ENCODE results near the gene TRNP1. TPM values are rescaled to one million over a fixed set of nuclear protein-coding genes. Genes with fewer than 3 reads are reported as not detected.

Gene TRNP1
- total and polyA plus RNA-seq, 4 donors = 2.0 to 23.1 (median 15.0) TPM

DNA sequence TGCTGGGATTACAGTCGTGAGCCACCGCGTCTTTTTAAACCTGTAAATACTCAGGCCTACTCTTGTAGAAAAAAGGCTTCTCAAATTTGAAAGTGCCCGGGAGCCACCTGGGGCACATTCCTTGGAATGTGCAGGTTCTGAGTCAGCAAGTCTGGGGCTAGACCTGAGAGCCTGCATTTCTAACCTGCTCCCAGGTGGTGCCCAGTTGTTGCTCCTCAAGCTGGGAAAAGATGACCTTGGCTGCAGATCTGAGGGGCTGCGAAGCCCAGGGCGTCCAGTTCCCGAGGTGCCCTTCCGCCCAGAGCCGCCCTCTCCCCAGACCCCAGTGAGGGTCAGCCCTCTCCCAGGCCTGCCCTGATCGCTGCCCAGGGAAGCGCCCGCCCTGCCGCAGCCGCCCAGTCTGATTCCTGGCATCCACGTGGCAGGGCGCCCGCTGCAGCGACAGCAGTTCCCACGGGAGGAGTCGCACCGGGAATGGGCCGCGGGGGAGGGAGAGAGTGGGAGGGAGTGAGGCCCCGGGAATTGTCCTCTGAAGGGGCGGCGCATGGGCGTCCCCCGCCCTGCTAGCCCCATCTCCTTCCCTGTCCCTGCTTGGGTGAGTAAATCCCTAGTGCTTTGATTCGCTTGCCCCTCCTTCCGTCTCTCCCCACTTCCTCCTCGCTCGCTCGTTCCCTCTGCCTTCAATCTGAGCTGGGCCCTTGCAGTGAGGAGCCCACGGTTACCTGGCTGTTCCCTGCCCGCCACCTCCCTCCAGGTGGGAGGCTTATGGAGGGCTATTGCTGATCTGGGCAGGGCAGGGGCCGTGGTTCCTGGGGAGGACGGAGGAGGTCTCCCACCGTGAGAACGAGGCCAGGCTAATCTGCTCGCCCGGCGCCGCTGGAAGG lies 38.0 kb downstream of the TRNP1 start:
- H3K27me3 ChIP-seq (ENCODE audit: control insufficient read depth in 3 of 3, insufficient read depth in 3 of 3, low read length in 2 of 3) = no peaks in the 10 kb centered on the region
- TF ChIP-seq, protein P1, sequence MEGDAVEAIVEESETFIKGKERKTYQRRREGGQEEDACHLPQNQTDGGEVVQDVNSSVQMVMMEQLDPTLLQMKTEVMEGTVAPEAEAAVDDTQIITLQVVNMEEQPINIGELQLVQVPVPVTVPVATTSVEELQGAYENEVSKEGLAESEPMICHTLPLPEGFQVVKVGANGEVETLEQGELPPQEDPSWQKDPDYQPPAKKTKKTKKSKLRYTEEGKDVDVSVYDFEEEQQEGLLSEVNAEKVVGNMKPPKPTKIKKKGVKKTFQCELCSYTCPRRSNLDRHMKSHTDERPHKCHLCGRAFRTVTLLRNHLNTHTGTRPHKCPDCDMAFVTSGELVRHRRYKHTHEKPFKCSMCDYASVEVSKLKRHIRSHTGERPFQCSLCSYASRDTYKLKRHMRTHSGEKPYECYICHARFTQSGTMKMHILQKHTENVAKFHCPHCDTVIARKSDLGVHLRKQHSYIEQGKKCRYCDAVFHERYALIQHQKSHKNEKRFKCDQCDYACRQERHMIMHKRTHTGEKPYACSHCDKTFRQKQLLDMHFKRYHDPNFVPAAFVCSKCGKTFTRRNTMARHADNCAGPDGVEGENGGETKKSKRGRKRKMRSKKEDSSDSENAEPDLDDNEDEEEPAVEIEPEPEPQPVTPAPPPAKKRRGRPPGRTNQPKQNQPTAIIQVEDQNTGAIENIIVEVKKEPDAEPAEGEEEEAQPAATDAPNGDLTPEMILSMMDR (IDR thresholded peaks at IDR 0.05; ENCODE audit: control extremely low read depth, extremely low read depth) = no peak
- H3K27ac ChIP-seq (ENCODE audit: low read depth in 1 of 2, low read length in 1 of 2) = peak overlapping the region; percentile 37 to 90
- ATAC-seq (ENCODE audit: insufficient read depth, low FRiP score) (peak; percentile 80), DNase-seq (peak; percentile 79 to 88 (median 81))
- no peaks in the 10 kb centered on the region for H3K9me3 ChIP-seq (ENCODE audit: control insufficient read depth in 4 of 4, insufficient read depth in 3 of 4, low read length in 3 of 4)
- no peaks in the 10 kb centered on the region for H3K36me3 ChIP-seq (ENCODE audit: control insufficient read depth in 4 of 4, insufficient read depth in 4 of 4, low read length in 4 of 4)
- peak overlapping the region; percentile 5 to 61 for H3K9ac ChIP-seq (ENCODE audit: insufficient read depth in 1 of 2, low read length in 2 of 2)
- 22 to 29% methylated on average over 36 to 43 of the region's 43 CpGs for WGBS, 2 donors
- no peak overlapping the region for H3K4me3 ChIP-seq
- peaks cover 0 to 9% (median 0%) of the 10 kb centered on the region in 5 donors for H3K4me1 ChIP-seq (ENCODE audit: control insufficient read depth in 5 of 5, insufficient read depth in 5 of 5, low read length in 5 of 5)

DNA sequence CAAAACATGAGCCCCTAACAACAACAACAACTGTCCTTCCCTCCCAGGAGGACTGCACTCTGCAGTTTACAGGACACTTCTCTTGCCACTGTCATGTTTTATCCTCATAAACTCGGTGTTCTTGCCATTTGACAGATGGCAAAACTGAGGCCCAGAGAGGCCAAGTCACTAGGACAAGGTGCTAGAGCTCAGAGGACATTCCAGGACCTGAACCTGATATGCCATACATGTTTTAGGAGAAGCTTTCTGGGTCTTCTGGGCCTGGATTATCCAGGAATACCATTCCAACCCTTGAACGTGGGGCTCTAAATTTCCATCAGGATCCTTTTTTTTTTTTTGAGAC lies 38.6 kb downstream of the TRNP1 start:
- Histone ChIP-seq H3K36me3 (ENCODE audit: control insufficient read depth in 4 of 4, insufficient read depth in 4 of 4, low read length in 4 of 4) (no peaks in the 10 kb centered on the region), H3K27ac (ENCODE audit: low read depth in 1 of 2, low read length in 1 of 2) (peak overlapping the region; percentile 37 to 90), H3K4me1 (ENCODE audit: control insufficient read depth in 5 of 5, insufficient read depth in 5 of 5, low read length in 5 of 5) (peaks cover 0 to 12% (median 0%) of the 10 kb centered on the region in 5 donors), H3K4me3 (no peak overlapping the region), H3K9me3 (ENCODE audit: control insufficient read depth in 4 of 4, insufficient read depth in 3 of 4, low read length in 3 of 4) (no peaks in the 10 kb centered on the region), H3K27me3 (ENCODE audit: control insufficient read depth in 3 of 3, insufficient read depth in 3 of 3, low read length in 2 of 3) (no peaks in the 10 kb centered on the region), H3K9ac (ENCODE audit: insufficient read depth in 1 of 2, low read length in 2 of 2) (peak overlapping the region; percentile 5 to 61)
- WGBS, 2 donors = 78 to 80% methylated on average over 2 of the region's 2 CpGs
- TF ChIP-seq, protein P1 (IDR thresholded peaks at IDR 0.05; ENCODE audit: control extremely low read depth, extremely low read depth) = no peak
- no peak for DNase-seq
- ATAC-seq (ENCODE audit: insufficient read depth, low FRiP score) = no peak

DNA sequence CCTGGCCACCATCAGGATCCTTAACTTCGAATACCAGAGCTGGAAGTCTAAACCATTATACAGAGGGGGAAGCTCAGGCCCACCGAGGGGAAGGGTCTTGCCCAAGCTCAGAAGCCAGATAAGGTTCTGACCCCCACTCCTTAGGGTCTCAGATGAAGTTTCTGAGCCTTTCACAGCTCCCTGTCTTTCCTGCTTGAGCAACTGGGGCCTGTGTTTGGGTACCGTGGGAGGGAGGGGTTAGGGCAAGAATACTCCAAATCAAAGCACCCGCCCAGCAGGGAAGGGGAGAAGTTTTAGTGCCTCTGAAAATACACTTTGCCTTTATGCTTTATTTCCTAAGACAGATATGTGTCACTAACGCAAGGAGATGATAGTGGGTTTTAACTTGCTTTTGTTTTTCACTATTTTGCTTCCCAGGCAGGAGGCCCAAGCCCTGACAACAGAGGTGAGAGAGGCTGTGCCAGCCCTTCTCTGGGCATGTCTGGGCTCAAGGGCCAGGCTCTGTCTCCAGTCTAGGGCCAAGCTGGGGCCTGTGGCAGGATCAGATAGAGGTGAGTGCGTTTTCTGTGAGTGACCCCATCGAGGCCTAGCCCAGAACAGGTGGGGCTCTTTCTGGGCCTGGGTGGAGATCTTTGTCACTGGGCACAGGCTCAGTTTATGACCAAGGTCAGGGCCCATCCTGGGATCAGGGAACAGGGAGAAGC lies 39.7 kb downstream of the TRNP1 start:
- no peaks in the 10 kb centered on the region for H3K36me3 ChIP-seq (ENCODE audit: control insufficient read depth in 4 of 4, insufficient read depth in 4 of 4, low read length in 4 of 4)
- H3K9me3 ChIP-seq (ENCODE audit: control insufficient read depth in 4 of 4, insufficient read depth in 3 of 4, low read length in 3 of 4) = no peaks in the 10 kb centered on the region
- peak overlapping the region in 1 of 2 donors; percentile 75 for H3K27ac ChIP-seq (ENCODE audit: low read depth in 1 of 2, low read length in 1 of 2)
- WGBS, 2 donors = 64 to 73% methylated on average over 7 of the region's 7 CpGs
- H3K27me3 ChIP-seq (ENCODE audit: control insufficient read depth in 3 of 3, insufficient read depth in 3 of 3, low read length in 2 of 3) = no peaks in the 10 kb centered on the region
- ATAC-seq (ENCODE audit: insufficient read depth, low FRiP score) = no peak
- DNase-seq = no peak
- no peak overlapping the region for H3K9ac ChIP-seq (ENCODE audit: insufficient read depth in 1 of 2, low read length in 2 of 2)
- TF ChIP-seq, protein P1 (IDR thresholded peaks at IDR 0.05; ENCODE audit: control extremely low read depth, extremely low read depth) = no peak
- H3K4me1 ChIP-seq (ENCODE audit: control insufficient read depth in 5 of 5, insufficient read depth in 5 of 5, low read length in 5 of 5) = peaks cover 0 to 8% (median 0%) of the 10 kb centered on the region in 5 donors
- no peak overlapping the region for H3K4me3 ChIP-seq

All from lung (tissue), 12 donors.